Ascending aorta (tissue), 2 donors: ENCODE measurements around the gene LHPP. TPM values are rescaled to one million over a fixed set of nuclear protein-coding genes. Genes with fewer than 3 reads are reported as not detected.

Experiments
- DNase-seq, 2 donors: peaks; one replicate each; pipeline ENCODE4 v3.0.0-alpha.2; 2019; ENCODE audit warnings: low spot score in 2 of 2
- H3K27ac ChIP-seq, 2 donors: fragments of 200-600 bp; sonication (generic); one replicate each; pipeline ENCODE4 v1.5.1; 2016 to 2017; ENCODE audit warnings: mild to moderate bottlenecking in 1 of 2
- H3K27me3 ChIP-seq: fragments of 200-600 bp; sonication (generic); one replicate; pipeline ENCODE4 v1.5.1; 2017
- H3K36me3 ChIP-seq, 2 donors: fragments of 200-600 bp; sonication (generic); one replicate each; pipeline ENCODE4 v1.5.1; 2016
- H3K4me1 ChIP-seq, 2 donors: fragments of 200-600 bp; sonication (generic); one replicate each; pipeline ENCODE4 v1.5.1; 2016 to 2017; ENCODE audit warnings: mild to moderate bottlenecking in 1 of 2
- H3K4me3 ChIP-seq, 2 donors: fragments of 200-600 bp; sonication (generic); one replicate each; pipeline ENCODE4 v1.5.1; 2016 to 2017; ENCODE audit warnings: mild to moderate bottlenecking in 1 of 2
- H3K9me3 ChIP-seq, 2 donors: fragments of 200-600 bp; sonication (generic); one replicate each; pipeline ENCODE4 v1.5.1; 2016
- intact Hi-C: fragments of 100-400 bp; cut with DNase I; formaldehyde crosslinking; loops from one replicate; pipeline ENCODE4 v1.15.1; 2023
- total RNA-seq: library from RNA; depleted of rRNA; stranded (reverse); fragments of >200 nt; gene quantifications from one replicate; pipeline ENCODE4 v1.1.0, GENCODE V29; 2016
- TF ChIP-seq, protein P1 (sequence below), 3 experiments: fragments of 200-600 bp in 2 of 3; fragments of 450-650 bp in 1 of 3; sonication (generic) in 2 of 3; IDR thresholded peaks; one replicate each; pipeline ENCODE4 v1.5.1; 2016 to 2019; ENCODE audit warnings: antibody characterized with exemption in 3 of 3, mild to moderate bottlenecking in 1 of 3, moderate library complexity in 1 of 3

Gene LHPP
- total RNA-seq, 1 donor from 2014 or later: 5.1 TPM

GRCh38 chr10:124640056-124640455, 178.4 kb downstream of the LHPP start:
- no peaks in the 10 kb centered on the region for H3K27me3 ChIP-seq
- no peak for DNase-seq
- H3K27ac ChIP-seq: no peak overlapping the region
- TF ChIP-seq, protein P1, sequence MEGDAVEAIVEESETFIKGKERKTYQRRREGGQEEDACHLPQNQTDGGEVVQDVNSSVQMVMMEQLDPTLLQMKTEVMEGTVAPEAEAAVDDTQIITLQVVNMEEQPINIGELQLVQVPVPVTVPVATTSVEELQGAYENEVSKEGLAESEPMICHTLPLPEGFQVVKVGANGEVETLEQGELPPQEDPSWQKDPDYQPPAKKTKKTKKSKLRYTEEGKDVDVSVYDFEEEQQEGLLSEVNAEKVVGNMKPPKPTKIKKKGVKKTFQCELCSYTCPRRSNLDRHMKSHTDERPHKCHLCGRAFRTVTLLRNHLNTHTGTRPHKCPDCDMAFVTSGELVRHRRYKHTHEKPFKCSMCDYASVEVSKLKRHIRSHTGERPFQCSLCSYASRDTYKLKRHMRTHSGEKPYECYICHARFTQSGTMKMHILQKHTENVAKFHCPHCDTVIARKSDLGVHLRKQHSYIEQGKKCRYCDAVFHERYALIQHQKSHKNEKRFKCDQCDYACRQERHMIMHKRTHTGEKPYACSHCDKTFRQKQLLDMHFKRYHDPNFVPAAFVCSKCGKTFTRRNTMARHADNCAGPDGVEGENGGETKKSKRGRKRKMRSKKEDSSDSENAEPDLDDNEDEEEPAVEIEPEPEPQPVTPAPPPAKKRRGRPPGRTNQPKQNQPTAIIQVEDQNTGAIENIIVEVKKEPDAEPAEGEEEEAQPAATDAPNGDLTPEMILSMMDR (IDR thresholded peaks at IDR 0.05): no peak
- peaks cover 6 to 11% of the 10 kb centered on the region in 2 donors for H3K4me1 ChIP-seq
- H3K4me3 ChIP-seq: no peak overlapping the region
- H3K9me3 ChIP-seq: no peaks in the 10 kb centered on the region
- no peaks in the 10 kb centered on the region for H3K36me3 ChIP-seq
- intact Hi-C loops: no loop called here

DNA sequence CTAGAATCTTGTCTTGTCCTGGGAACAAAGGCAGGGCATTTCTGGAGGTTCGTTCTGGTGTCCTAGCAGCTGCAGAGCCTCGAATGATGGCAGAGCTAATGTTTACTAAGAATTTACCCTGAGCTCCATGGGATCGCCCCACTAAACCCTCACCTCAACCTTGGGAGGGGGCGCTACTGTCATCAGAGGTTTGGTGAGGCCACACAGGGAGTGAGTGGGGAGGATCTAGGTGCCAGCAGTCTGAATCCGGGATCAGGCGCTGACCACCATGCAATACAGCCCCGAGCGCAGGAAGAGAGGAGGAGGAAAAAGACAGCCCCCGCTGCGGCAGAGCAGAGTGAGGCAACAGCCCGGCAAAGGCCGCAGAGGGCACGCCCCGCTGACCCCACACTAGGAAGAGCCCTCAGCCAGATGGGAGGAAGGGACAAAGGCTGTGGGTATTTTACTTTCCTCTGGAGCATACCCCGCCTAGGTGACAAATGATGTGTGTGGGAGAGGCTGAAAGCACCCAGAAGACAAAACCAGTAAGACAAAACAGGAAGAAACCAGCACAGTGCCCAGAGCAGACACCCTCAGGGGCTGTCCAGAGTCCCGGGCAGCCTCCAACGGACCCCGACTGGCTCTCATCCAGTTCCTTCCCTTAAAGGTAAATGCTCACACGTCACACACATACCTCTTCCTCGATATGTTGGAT, 179.1 kb downstream of the LHPP start:
- peaks cover 6 to 11% of the 10 kb centered on the region in 2 donors for H3K4me1 ChIP-seq
- TF ChIP-seq, protein P1 (IDR thresholded peaks at IDR 0.05): no peak
- no peaks in the 10 kb centered on the region for H3K36me3 ChIP-seq
- no peaks in the 10 kb centered on the region for H3K9me3 ChIP-seq
- intact Hi-C loops: no loop called here
- H3K27me3 ChIP-seq: no peaks in the 10 kb centered on the region
- H3K27ac ChIP-seq: peak overlapping the region in 1 of 2 donors; percentile 24
- no peak overlapping the region for H3K4me3 ChIP-seq
- no peak for DNase-seq

- Histone ChIP-seq H3K4me1 (peaks cover 11 to 17% of the 10 kb centered on the region in 2 donors), H3K9me3 (no peaks in the 10 kb centered on the region), H3K27me3 (no peaks in the 10 kb centered on the region), H3K36me3 (no peaks in the 10 kb centered on the region), H3K4me3 (no peak overlapping the region), H3K27ac (peak overlapping the region in 1 of 2 donors; percentile 24)
- TF ChIP-seq, protein P1 (IDR thresholded peaks at IDR 0.05): no peak
- intact Hi-C loops: no loop called here
- DNase-seq: no peak
Measured at GRCh38 chr10:124641282-124642087, 179.9 kb downstream of the LHPP start.

DNA sequence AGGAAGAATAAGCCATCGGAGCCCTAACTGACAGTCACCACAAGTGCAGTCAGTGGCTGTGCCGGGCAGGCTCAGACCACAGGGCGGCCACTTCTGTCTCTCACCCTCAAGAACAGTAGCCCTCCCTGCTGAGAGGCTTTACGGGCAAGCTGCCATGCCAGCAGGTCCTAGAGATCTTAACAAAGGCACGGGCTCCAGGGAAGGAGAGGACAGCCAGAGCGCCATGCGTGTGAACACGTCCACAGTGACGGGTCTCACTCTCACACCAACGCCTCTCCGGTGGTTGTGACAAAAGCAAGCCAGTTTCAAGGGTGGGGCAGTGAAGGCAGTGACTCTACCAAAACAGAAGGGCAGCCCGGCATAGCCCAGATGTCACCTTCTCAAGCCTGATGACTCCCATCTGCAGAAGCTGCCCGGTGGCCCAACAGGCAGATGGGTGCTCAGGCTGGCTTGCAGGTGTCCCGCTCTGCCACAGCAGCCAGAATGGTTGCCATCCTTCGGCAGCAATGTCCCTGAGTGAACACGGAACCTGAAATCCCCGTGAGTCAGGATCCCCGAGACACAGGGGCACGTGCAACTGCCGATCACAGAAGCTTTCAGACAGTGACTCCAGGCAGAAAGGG, 180.6 kb downstream of the LHPP start:
- no peak overlapping the region for H3K4me3 ChIP-seq
- H3K4me1 ChIP-seq: peaks cover 14 to 23% of the 10 kb centered on the region in 2 donors
- no peaks in the 10 kb centered on the region for H3K27me3 ChIP-seq
- no peak for DNase-seq
- H3K36me3 ChIP-seq: no peaks in the 10 kb centered on the region
- intact Hi-C loops: no loop called here
- TF ChIP-seq, protein P1 (IDR thresholded peaks at IDR 0.05): no peak
- H3K27ac ChIP-seq: no peak overlapping the region
- H3K9me3 ChIP-seq: no peaks in the 10 kb centered on the region

- H3K36me3 ChIP-seq: no peaks in the 10 kb centered on the region
- H3K27ac ChIP-seq: no peak overlapping the region
- no peak for DNase-seq
- peaks cover 22 to 36% of the 10 kb centered on the region in 2 donors for H3K4me1 ChIP-seq
- H3K27me3 ChIP-seq: no peaks in the 10 kb centered on the region
- TF ChIP-seq, protein P1 (IDR thresholded peaks at IDR 0.05): no peak
- no peak overlapping the region for H3K4me3 ChIP-seq
- H3K9me3 ChIP-seq: no peaks in the 10 kb centered on the region
- intact Hi-C loops: no loop called here
Measured at GRCh38 chr10:124643330-124644009, 181.8 kb downstream of the LHPP start.
